Calu3 (cell line): ENCODE data around the gene CHADL. TPM values are rescaled to one million over a fixed set of nuclear protein-coding genes. Genes with fewer than 3 reads are reported as not detected.

Experiments used
- BruUV-seq: library from RNA; stranded (reverse); fragments of 400-500 nt; replicated peaks from 2 replicates; lab custom pipeline; 2021; lab: Mats Ljungman, UMichigan
- CTCF ChIA-PET: fragments of 300-600 bp; sonication (Branson Sonifier 250); formaldehyde crosslinking; loops from one replicate; lab custom pipeline; 2022; ENCODE audit warnings: antibody characterized with exemption; lab: Charles Lee
- DNase-seq: peaks from one replicate; pipeline ENCODE4 v3.0.0; 2022
- H3K27ac Mint-ChIP-seq: one replicate; pipeline ENCODE4 v1.8.0; 2022; ENCODE audit warnings: mixed read lengths; ENCODE audit not compliant: unreplicated experiment
- H3K27me3 Mint-ChIP-seq: one replicate; pipeline ENCODE4 v1.8.0; 2022; ENCODE audit warnings: mixed read lengths; ENCODE audit not compliant: unreplicated experiment
- H3K36me3 Mint-ChIP-seq: one replicate; pipeline ENCODE4 v1.8.0; 2022; ENCODE audit warnings: mild to moderate bottlenecking, moderate library complexity, mixed read lengths; ENCODE audit not compliant: insufficient read depth, unreplicated experiment
- H3K4me1 Mint-ChIP-seq: one replicate; pipeline ENCODE4 v1.8.0; 2022; ENCODE audit warnings: mild to moderate bottlenecking, low read depth, mixed read lengths; ENCODE audit not compliant: unreplicated experiment
- H3K4me3 Mint-ChIP-seq: one replicate; pipeline ENCODE4 v1.8.0; 2022; ENCODE audit warnings: mild to moderate bottlenecking, low read depth, moderate library complexity, mixed read lengths; ENCODE audit not compliant: unreplicated experiment
- H3K9me3 Mint-ChIP-seq: one replicate; pipeline ENCODE4 v1.8.0; 2022; ENCODE audit warnings: low read depth, mixed read lengths; ENCODE audit not compliant: unreplicated experiment
- intact Hi-C: fragments of 100-400 bp; cut with micrococcal nuclease; formaldehyde crosslinking; loops from one replicate; pipeline ENCODE4 v1.10.0; 2022; ENCODE audit not compliant: unreplicated experiment
- total RNA-seq: library from RNA; stranded (reverse); gene quantifications from 2 replicates; pipeline ENCODE4 v1.2.3, GENCODE V29; 2022
- TF ChIP-seq, protein P1 (sequence below): fragments of 200-600 bp; IDR thresholded peaks from one replicate; pipeline ENCODE4 v1.8.0; 2022; ENCODE audit warnings: antibody characterized with exemption; ENCODE audit not compliant: unreplicated experiment

Gene CHADL
- total RNA-seq, 1 experiment from 2014 or later: 0.73 TPM

DNA sequence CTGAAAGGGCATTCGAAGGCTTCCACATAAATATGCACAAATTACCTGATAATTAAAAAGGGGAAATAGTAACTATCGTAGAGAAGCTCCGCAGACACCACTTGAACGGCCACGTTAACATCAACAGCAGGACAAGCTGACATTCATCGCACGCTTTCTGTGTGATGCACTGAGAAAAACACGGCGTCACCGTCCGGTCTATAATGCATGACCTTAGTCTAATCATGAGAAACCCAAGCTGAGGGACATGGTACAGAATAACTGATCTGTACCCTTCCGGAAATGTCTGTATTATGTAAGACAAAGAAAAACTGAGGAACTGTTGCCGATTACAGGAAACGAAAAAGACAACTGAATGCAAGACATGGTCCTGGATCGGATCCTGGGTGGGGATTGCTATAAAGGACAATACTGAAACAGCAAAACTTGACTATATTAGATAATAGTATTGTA lies 45.9 kb upstream of the CHADL start:
- DNase-seq: peak; percentile 20
- Mint-ChIP-seq H3K27me3 (no peaks in the 10 kb centered on the region), H3K36me3 (peaks cover 59% of the 10 kb centered on the region), H3K4me3 (peak overlapping the region; percentile 86), H3K27ac (peak overlapping the region; percentile 81), H3K9me3 (no peaks in the 10 kb centered on the region), H3K4me1 (peaks cover 52% of the 10 kb centered on the region)
- intact Hi-C loops: no loop called here
- TF ChIP-seq, protein P1, sequence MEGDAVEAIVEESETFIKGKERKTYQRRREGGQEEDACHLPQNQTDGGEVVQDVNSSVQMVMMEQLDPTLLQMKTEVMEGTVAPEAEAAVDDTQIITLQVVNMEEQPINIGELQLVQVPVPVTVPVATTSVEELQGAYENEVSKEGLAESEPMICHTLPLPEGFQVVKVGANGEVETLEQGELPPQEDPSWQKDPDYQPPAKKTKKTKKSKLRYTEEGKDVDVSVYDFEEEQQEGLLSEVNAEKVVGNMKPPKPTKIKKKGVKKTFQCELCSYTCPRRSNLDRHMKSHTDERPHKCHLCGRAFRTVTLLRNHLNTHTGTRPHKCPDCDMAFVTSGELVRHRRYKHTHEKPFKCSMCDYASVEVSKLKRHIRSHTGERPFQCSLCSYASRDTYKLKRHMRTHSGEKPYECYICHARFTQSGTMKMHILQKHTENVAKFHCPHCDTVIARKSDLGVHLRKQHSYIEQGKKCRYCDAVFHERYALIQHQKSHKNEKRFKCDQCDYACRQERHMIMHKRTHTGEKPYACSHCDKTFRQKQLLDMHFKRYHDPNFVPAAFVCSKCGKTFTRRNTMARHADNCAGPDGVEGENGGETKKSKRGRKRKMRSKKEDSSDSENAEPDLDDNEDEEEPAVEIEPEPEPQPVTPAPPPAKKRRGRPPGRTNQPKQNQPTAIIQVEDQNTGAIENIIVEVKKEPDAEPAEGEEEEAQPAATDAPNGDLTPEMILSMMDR: no peak
- BruUV-seq: TSS peak; percentile 89
- CTCF ChIA-PET: interaction anchor here (1.2 kb wide), 1 partner anchor 15 kb away, joined by 3 read pairs; the partner anchor contains the start of gene ZC3H7B

- H3K27ac Mint-ChIP-seq: peak within 1 kb of the TSS; percentile 81
- H3K4me3 Mint-ChIP-seq: peak within 1 kb of the TSS; percentile 86
- CTCF ChIA-PET: interaction anchor here (1.2 kb wide), 1 partner anchor 15 kb away, joined by 3 read pairs; the partner anchor contains the start of gene ZC3H7B
- peaks cover 65% of the 10 kb centered on the region for H3K36me3 Mint-ChIP-seq
- intact Hi-C loops: no loop called here
- H3K9me3 Mint-ChIP-seq: no peaks in the 10 kb centered on the region
- no peaks in the 10 kb centered on the region for H3K27me3 Mint-ChIP-seq
- peaks cover 57% of the 10 kb centered on the region for H3K4me1 Mint-ChIP-seq
- peak; percentile 98 for DNase-seq
- TF ChIP-seq, protein P1: no peak
- no TSS peak for BruUV-seq
Observed at GRCh38 chr22:41285820-41286638, 45.3 kb upstream of the CHADL start, which contains the start of gene RANGAP1. RANGAP1 (minus strand) TSS chr22:41286187; CDS start chr22:41281044, 5,143 bp downstream.

DNA sequence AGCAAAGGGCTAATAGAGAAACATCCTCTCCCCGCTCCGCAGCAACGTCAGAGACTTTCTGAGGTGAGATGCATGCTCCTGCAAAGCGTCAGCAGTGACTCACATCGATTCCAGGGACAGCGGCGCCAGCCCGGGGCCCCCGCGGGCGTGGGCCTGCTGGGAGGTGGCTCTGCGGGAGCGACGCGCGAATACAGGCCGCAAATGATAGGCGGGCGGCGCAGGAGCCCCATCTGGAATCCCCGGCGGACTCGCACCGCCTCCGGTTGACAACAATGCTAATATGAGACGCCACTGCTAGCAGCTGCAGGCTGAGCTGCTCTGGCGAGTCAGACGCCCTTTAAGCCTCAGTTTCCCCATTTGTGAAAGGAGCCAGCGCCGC lies 44.7 kb upstream of the CHADL start:
- TSS peak; percentile 35 for BruUV-seq
- H3K27me3 Mint-ChIP-seq: no peaks in the 10 kb centered on the region
- peaks cover 71% of the 10 kb centered on the region for H3K36me3 Mint-ChIP-seq
- H3K4me3 Mint-ChIP-seq: peak overlapping the region; percentile 86
- intact Hi-C loops: no loop called here
- peak; percentile 73 for DNase-seq
- peak overlapping the region; percentile 81 for H3K27ac Mint-ChIP-seq
- H3K4me1 Mint-ChIP-seq: peaks cover 55% of the 10 kb centered on the region
- CTCF ChIA-PET: interaction anchor here (1.4 kb wide), 1 partner anchor 96 kb away, joined by 3 read pairs; the partner anchor contains the start of gene TEF
- TF ChIP-seq, protein P1: no peak
- no peaks in the 10 kb centered on the region for H3K9me3 Mint-ChIP-seq

DNA sequence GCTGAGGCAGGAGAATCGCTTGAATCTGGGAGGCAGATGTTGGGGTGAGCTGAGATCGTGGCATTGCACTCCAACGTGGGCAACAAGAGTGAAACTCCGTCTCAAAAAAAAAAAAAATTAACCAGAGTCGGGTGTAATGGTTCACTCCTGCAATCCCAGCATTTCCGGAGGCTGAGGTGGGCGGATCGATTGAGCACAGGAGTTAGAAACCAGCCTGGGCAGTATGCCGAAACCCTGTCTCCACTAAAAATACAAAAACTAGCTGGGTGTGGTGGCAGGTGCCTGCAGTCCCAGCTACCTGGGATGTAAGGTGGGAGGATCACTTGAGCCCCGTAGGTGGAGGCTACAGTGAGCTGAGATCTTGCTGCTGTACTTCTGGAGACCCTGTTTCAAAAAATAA lies 43.7 kb upstream of the CHADL start:
- H3K36me3 Mint-ChIP-seq: peaks cover 80% of the 10 kb centered on the region
- CTCF ChIA-PET: interaction anchor here (0.7 to 1.4 kb wide), 4 partner anchors 10 to 1968 kb away, joined by 3 to 5 read pairs (median 3); partner anchors contain the start of genes TEF and ZC3H7B
- peak overlapping the region; percentile 86 for H3K4me3 Mint-ChIP-seq
- peak; percentile 77 for DNase-seq
- H3K27me3 Mint-ChIP-seq: no peaks in the 10 kb centered on the region
- TF ChIP-seq, protein P1: no peak
- intact Hi-C loops: no loop called here
- peaks cover 45% of the 10 kb centered on the region for H3K4me1 Mint-ChIP-seq
- H3K9me3 Mint-ChIP-seq: no peaks in the 10 kb centered on the region
- H3K27ac Mint-ChIP-seq: peak overlapping the region; percentile 81
- BruUV-seq: no TSS peak
